CD4-positive, alpha-beta T cell treated with Interleukin-6 for 4 hours (primary cell): ENCODE measurements around the gene ALX4.

Experiments used
- DNase-seq: peaks from one replicate; pipeline ENCODE4 v3.0.0-alpha.2; 2020; ENCODE audit warnings: mixed read lengths

The ALX4 gene

GRCh38 chr11:44315947-44316658 is 6.2 kb upstream of the ALX4 start:
- no peak for DNase-seq

GRCh38 chr11:44314733-44315132 is 4.8 kb upstream of the ALX4 start:
- no peak for DNase-seq

- DNase-seq = no peak
Measured at GRCh38 chr11:44313761-44314489, 4.0 kb upstream of the ALX4 start.

- no peak for DNase-seq
Measured at GRCh38 chr11:44312876-44313275, 2.9 kb upstream of the ALX4 start.

- DNase-seq = no peak
Measured at GRCh38 chr11:44311339-44312261, 1.7 kb upstream of the ALX4 start.

GRCh38 chr11:44310463-44311272 is 729 bp upstream of the ALX4 start:
- no peak for DNase-seq

GRCh38 chr11:44310206-44310462 is 195 bp upstream of the ALX4 start:
- no peak for DNase-seq

- no peak for DNase-seq
Measured at GRCh38 chr11:44308923-44309477, 939 bp downstream of the ALX4 start.

- DNase-seq = no peak
Measured at GRCh38 chr11:44308256-44308922, 1.6 kb downstream of the ALX4 start.

GRCh38 chr11:44307340-44308099 is 2.4 kb downstream of the ALX4 start:
- no peak for DNase-seq

- no peak for DNase-seq
Measured at GRCh38 chr11:44306918-44307244, 3.1 kb downstream of the ALX4 start.

- DNase-seq = no peak
Measured at GRCh38 chr11:44306052-44306917, 3.7 kb downstream of the ALX4 start.

GRCh38 chr11:44305470-44306051 is 4.4 kb downstream of the ALX4 start:
- DNase-seq = peak; percentile 12

- DNase-seq = no peak
Measured at GRCh38 chr11:44305026-44305469, 4.9 kb downstream of the ALX4 start.

- no peak for DNase-seq
Measured at GRCh38 chr11:44304091-44305025, 5.6 kb downstream of the ALX4 start.

- no peak for DNase-seq
Measured at GRCh38 chr11:44303401-44303938, 6.5 kb downstream of the ALX4 start.

- DNase-seq = no peak
Measured at GRCh38 chr11:44301564-44302271, 8.2 kb downstream of the ALX4 start.
